ENCODE results near the gene ASPHD1.
A peak's percentile ranks its signal among the peaks of the same experiment; 100 is the strongest.

ASPHD1 gene

GRCh38 chr16:29900102-29900887, at the start of gene ASPHD1:
Gene ASPHD1, plus strand, starts transcription at chr16:29900488. Its CDS starts 484 bp downstream, at chr16:29900972.
- H3K4me3 ChIP-seq (ENCODE audit: low read length) = peak within 1 kb of the TSS; percentile 81
- no peak for TF ChIP-seq CTCF (conservative IDR thresholded peaks at IDR 0.05; ENCODE audit: low read depth, low read length)
- DNase-seq (ENCODE audit: low read depth) = peak; percentile 89

GRCh38 chr16:29850998-29851397, 49.3 kb upstream of the ASPHD1 start:
- no peak overlapping the region for H3K4me3 ChIP-seq (ENCODE audit: low read length)
- no peak for TF ChIP-seq CTCF (conservative IDR thresholded peaks at IDR 0.05; ENCODE audit: low read depth, low read length)
- DNase-seq (ENCODE audit: low read depth) = no peak

- TF ChIP-seq CTCF (conservative IDR thresholded peaks at IDR 0.05; ENCODE audit: low read depth, low read length) = no peak
- no peak for DNase-seq (ENCODE audit: low read depth)
Observed at GRCh38 chr16:29852654-29853053, 47.6 kb upstream of the ASPHD1 start.

GRCh38 chr16:29854520-29855100, 45.7 kb upstream of the ASPHD1 start:
- TF ChIP-seq CTCF (conservative IDR thresholded peaks at IDR 0.05; ENCODE audit: low read depth, low read length) = no peak
- DNase-seq (ENCODE audit: low read depth) = no peak
- no peak overlapping the region for H3K4me3 ChIP-seq (ENCODE audit: low read length)

More at GRCh38 chr16:29852654-29853053, 47.6 kb upstream of the ASPHD1 start:
- no peak overlapping the region for H3K4me3 ChIP-seq (ENCODE audit: low read length)

- TF ChIP-seq CTCF (conservative IDR thresholded peaks at IDR 0.05; ENCODE audit: low read depth, low read length) = no peak
- no peak for DNase-seq (ENCODE audit: low read depth)
Observed at GRCh38 chr16:29857133-29857760, 43.0 kb upstream of the ASPHD1 start.

GRCh38 chr16:29858149-29858849, 42.0 kb upstream of the ASPHD1 start:
- DNase-seq (ENCODE audit: low read depth) = no peak
- no peak for TF ChIP-seq CTCF (conservative IDR thresholded peaks at IDR 0.05; ENCODE audit: low read depth, low read length)
- no peak overlapping the region for H3K4me3 ChIP-seq (ENCODE audit: low read length)

More at GRCh38 chr16:29857133-29857760, 43.0 kb upstream of the ASPHD1 start:
- no peak overlapping the region for H3K4me3 ChIP-seq (ENCODE audit: low read length)
